Measurements from ENCODE around the gene EXOSC2. TPM values are rescaled to one million over a fixed set of nuclear protein-coding genes. Genes with fewer than 3 reads are reported as not detected.

EXOSC2 gene
- total RNA-seq, 1 donor from 2014 or later, result 24.9 TPM

DNA sequence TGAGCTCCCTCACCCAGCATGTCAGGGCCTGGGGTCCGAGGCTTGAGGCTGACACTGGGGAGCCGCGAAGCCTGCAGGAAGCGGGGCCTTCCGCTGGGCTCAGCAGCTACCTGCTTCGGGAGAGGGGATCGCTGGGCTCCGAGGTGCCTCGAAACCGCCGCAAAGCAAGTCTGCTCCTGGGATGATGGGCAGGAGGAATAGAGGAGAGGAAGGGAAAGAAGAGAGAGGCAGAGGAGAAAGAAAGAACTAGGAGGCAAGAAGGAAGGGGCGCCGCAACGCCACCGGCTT, 30.7 kb upstream of the EXOSC2 start:
- Histone ChIP-seq H3K4me3 (ENCODE audit: low read depth, low read length) (no peak overlapping the region), H3K36me3 (ENCODE audit: control insufficient read depth, insufficient read depth, low read length) (no peaks in the 10 kb centered on the region), H3K27me3 (ENCODE audit: control insufficient read depth, insufficient read depth, low read length) (peaks cover 99% of the 10 kb centered on the region)
- TF ChIP-seq, protein P1, sequence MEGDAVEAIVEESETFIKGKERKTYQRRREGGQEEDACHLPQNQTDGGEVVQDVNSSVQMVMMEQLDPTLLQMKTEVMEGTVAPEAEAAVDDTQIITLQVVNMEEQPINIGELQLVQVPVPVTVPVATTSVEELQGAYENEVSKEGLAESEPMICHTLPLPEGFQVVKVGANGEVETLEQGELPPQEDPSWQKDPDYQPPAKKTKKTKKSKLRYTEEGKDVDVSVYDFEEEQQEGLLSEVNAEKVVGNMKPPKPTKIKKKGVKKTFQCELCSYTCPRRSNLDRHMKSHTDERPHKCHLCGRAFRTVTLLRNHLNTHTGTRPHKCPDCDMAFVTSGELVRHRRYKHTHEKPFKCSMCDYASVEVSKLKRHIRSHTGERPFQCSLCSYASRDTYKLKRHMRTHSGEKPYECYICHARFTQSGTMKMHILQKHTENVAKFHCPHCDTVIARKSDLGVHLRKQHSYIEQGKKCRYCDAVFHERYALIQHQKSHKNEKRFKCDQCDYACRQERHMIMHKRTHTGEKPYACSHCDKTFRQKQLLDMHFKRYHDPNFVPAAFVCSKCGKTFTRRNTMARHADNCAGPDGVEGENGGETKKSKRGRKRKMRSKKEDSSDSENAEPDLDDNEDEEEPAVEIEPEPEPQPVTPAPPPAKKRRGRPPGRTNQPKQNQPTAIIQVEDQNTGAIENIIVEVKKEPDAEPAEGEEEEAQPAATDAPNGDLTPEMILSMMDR (IDR thresholded peaks at IDR 0.05; ENCODE audit: insufficient read depth, low read length, poor library complexity, severe bottlenecking), result no peak
- DNase-seq (ENCODE audit: low read depth), result no peak

DNA sequence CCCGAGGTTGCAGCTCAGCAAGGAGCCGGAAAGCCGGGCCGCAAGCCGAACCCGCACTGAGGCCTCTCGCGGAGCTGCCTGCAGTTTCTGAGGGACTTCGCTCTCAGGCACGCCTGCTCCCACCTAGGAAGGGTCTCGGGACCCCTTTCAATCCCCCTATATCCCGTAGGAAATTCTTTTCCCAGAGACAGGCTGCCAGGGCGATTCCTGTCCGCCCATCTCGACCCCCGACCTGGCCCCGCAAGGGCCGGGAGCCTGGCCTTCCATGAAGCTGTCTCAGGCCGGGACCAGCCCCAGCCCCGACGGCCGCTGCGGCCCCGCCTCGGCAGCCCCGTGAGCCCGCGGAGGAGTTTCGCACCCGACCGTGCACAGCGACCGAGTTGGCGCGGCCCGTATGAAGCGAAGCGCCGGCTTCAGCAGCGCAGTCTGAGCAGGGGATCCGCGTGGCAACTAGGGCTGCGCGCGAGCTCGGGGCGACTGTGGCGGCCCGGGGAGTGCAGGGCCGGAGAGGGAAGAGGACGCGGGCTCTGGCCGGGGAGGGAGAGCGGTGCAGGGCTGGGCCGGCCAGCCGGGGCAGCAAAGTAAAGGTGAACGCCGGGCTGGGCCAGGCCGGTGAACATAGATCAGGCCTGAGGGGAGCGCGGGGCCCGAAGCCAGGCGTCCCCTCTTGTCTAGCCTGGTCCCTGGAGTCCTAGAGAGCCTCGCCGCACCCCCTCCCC, 30.2 kb upstream of the EXOSC2 start:
- Histone ChIP-seq H3K4me3 (ENCODE audit: low read depth, low read length) (no peak overlapping the region), H3K36me3 (ENCODE audit: control insufficient read depth, insufficient read depth, low read length) (no peaks in the 10 kb centered on the region), H3K27me3 (ENCODE audit: control insufficient read depth, insufficient read depth, low read length) (peaks cover 99% of the 10 kb centered on the region)
- no peak for DNase-seq (ENCODE audit: low read depth)
- TF ChIP-seq, protein P1 (IDR thresholded peaks at IDR 0.05; ENCODE audit: insufficient read depth, low read length, poor library complexity, severe bottlenecking), result no peak

DNA sequence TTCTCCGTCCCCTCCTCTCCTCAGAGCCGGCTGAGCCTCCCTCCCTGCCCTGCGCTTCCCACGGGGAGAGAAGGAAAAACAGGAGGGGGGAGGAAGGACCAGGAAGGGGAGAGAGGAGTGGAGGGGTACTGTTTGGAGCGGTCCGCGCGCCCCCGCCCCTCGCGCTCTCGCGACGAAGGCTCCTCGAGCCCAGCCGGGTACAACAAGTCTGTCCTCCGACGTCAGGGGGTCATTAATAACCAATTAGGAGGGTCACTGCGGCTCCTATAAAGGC, 29.7 kb upstream of the EXOSC2 start:
- Histone ChIP-seq H3K4me3 (ENCODE audit: low read depth, low read length) (no peak overlapping the region), H3K27me3 (ENCODE audit: control insufficient read depth, insufficient read depth, low read length) (peaks cover 99% of the 10 kb centered on the region), H3K36me3 (ENCODE audit: control insufficient read depth, insufficient read depth, low read length) (no peaks in the 10 kb centered on the region)
- no peak for DNase-seq (ENCODE audit: low read depth)
- TF ChIP-seq, protein P1 (IDR thresholded peaks at IDR 0.05; ENCODE audit: insufficient read depth, low read length, poor library complexity, severe bottlenecking), result no peak

DNA sequence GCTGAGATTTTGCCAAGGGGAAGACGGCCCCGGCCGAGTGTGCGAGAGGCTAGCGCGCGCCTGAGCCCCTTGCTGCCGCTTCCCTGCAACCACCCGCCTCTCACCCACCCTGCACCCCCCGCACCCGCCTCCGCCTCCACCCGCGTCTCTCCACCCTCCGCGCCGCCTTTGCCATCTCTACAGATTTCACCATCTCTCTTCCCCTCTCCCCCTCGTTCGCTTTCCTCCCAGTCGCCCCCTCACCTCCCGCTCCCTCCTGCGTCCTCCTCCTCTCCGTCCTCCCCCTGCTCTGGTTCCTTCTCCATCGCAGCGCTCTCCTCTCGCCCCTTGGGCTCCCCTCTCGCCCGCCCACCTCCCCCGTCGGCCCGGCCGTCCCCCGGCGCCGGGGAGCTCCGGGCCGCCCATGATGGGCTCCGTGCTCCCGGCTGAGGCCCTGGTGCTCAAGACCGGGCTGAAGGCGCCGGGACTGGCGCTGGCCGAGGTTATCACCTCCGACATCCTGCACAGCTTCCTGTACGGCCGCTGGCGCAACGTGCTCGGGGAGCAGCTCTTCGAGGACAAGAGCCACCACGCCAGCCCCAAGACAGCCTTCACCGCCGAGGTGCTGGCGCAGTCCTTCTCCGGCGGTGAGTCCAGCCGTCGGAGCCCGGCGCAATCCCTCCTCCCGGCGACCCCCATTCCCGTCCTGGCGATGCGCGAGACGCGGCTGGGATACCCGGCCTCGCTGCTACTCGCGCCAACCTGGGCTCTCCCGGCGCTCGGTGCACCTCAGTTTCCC, 29.1 kb upstream of the EXOSC2 start, which contains the start of gene PRDM12:
Gene PRDM12 (plus strand): TSS at position 344 of the 778 bp plus-strand sequence. CDS start 60 bp downstream, at position 404.
- TF ChIP-seq, protein P1 (IDR thresholded peaks at IDR 0.05; ENCODE audit: insufficient read depth, low read length, poor library complexity, severe bottlenecking), result no peak
- peaks cover 93% of the 10 kb centered on the region for H3K27me3 ChIP-seq (ENCODE audit: control insufficient read depth, insufficient read depth, low read length)
- H3K4me3 ChIP-seq (ENCODE audit: low read depth, low read length), result no peak within 1 kb of the TSS
- no peak for DNase-seq (ENCODE audit: low read depth)
- H3K36me3 ChIP-seq (ENCODE audit: control insufficient read depth, insufficient read depth, low read length), result no peaks in the 10 kb centered on the region

DNA sequence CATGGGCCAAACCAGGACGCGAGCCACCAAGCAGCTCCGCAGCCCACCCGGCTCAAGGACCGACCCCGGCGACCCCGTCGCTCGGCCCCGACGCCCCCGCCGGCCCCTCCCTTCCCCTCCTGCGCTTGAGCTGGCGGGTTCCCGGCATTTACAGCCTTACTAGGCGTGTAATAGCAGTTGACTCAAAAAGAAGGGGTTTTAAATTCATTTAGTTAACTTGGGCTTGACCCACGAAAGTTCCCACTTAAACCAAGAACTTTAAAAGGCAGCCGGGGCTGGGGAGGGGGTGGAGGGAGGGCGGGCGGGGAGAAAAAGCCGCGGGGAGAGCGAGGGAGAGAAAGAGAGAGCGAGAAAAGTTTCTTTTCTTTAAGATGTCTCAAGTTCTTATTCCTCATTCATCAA, 28.6 kb upstream of the EXOSC2 start:
- peaks cover 87% of the 10 kb centered on the region for H3K27me3 ChIP-seq (ENCODE audit: control insufficient read depth, insufficient read depth, low read length)
- TF ChIP-seq, protein P1 (IDR thresholded peaks at IDR 0.05; ENCODE audit: insufficient read depth, low read length, poor library complexity, severe bottlenecking), result no peak
- H3K4me3 ChIP-seq (ENCODE audit: low read depth, low read length), result no peak overlapping the region
- no peaks in the 10 kb centered on the region for H3K36me3 ChIP-seq (ENCODE audit: control insufficient read depth, insufficient read depth, low read length)
- DNase-seq (ENCODE audit: low read depth), result no peak
